ENCODE data around the gene SHANK2. TPM values are rescaled to one million over a fixed set of nuclear protein-coding genes. Genes with fewer than 3 reads are reported as not detected.

Gene SHANK2
- total RNA-seq, result 10 to 100 TPM; 43.5 to 46.4 TPM

- peak; percentile 22 for TF ChIP-seq POLR2A (IDR thresholded peaks at IDR 0.05)
- no peak for TF ChIP-seq POLR2AphosphoS5 (IDR thresholded peaks at IDR 0.05)
- peak within 1 kb of the TSS; percentile 79 to 87 for H3K27ac ChIP-seq
- peak; percentile 34 for DNase-seq (ENCODE audit: low spot score)
- H3K27me3 ChIP-seq (replicated peaks; ENCODE audit: insufficient read depth), result no peaks in the 10 kb centered on the region
- no peaks in the 10 kb centered on the region for H3K9me3 ChIP-seq
- no peaks in the 10 kb centered on the region for H3K36me3 ChIP-seq
- 0% methylated on average over 6 of the region's 70 CpGs for WGBS
- intact Hi-C loops (cut with DNase I), result no loop called here
- no peaks in the 10 kb centered on the region for H3K4me1 ChIP-seq (replicated peaks)
- peak within 1 kb of the TSS; percentile 61 to 71 for H3K4me3 ChIP-seq
Observed at GRCh38 chr11:71252269-71252769, at the start of gene SHANK2. Gene SHANK2, minus strand, starts transcription at chr11:71252577. Its CDS starts 105,251 bp downstream, at chr11:71147326.

GRCh38 chr11:71301858-71302533 is 49.6 kb upstream of the SHANK2 start:
- no peaks in the 10 kb centered on the region for H3K36me3 ChIP-seq
- intact Hi-C loops (cut with DNase I), result no loop called here
- no peak for DNase-seq (ENCODE audit: low spot score)
- no peaks in the 10 kb centered on the region for H3K27me3 ChIP-seq (replicated peaks; ENCODE audit: insufficient read depth)
- WGBS, result 38% methylated on average over 17 of the region's 17 CpGs
- no peak overlapping the region for H3K4me3 ChIP-seq
- no peaks in the 10 kb centered on the region for H3K4me1 ChIP-seq (replicated peaks)
- H3K27ac ChIP-seq, result no peak overlapping the region
- no peaks in the 10 kb centered on the region for H3K9me3 ChIP-seq
- TF ChIP-seq CTCF (IDR thresholded peaks at IDR 0.05) (no peak), POLR2AphosphoS5 (IDR thresholded peaks at IDR 0.05) (no peak)

- 83% methylated on average over 14 of the region's 19 CpGs for WGBS
- Histone ChIP-seq H3K27ac (no peak overlapping the region), H3K9me3 (no peaks in the 10 kb centered on the region), H3K4me3 (no peak overlapping the region), H3K27me3 (replicated peaks; ENCODE audit: insufficient read depth) (no peaks in the 10 kb centered on the region), H3K36me3 (no peaks in the 10 kb centered on the region), H3K4me1 (replicated peaks) (no peaks in the 10 kb centered on the region)
- intact Hi-C loops (cut with DNase I), result no loop called here
- TF ChIP-seq POLR2A (IDR thresholded peaks at IDR 0.05), result no peak
- TF ChIP-seq POLR2AphosphoS5 (IDR thresholded peaks at IDR 0.05), result no peak
- no peak for TF ChIP-seq CTCF (IDR thresholded peaks at IDR 0.05)
- DNase-seq (ENCODE audit: low spot score), result no peak
Observed at GRCh38 chr11:71301046-71301857, 48.9 kb upstream of the SHANK2 start.

- no peak overlapping the region for H3K4me3 ChIP-seq
- TF ChIP-seq POLR2A (IDR thresholded peaks at IDR 0.05), result no peak
- no peak for TF ChIP-seq CTCF (IDR thresholded peaks at IDR 0.05)
- no peak for TF ChIP-seq POLR2AphosphoS5 (IDR thresholded peaks at IDR 0.05)
- DNase-seq (ENCODE audit: low spot score), result no peak
- intact Hi-C loops (cut with DNase I), result no loop called here
- H3K27ac ChIP-seq, result no peak overlapping the region
- H3K9me3 ChIP-seq, result no peaks in the 10 kb centered on the region
- H3K36me3 ChIP-seq, result no peaks in the 10 kb centered on the region
- no peaks in the 10 kb centered on the region for H3K27me3 ChIP-seq (replicated peaks; ENCODE audit: insufficient read depth)
- H3K4me1 ChIP-seq (replicated peaks), result no peaks in the 10 kb centered on the region
- WGBS, result 88% methylated on average over 8 of the region's 8 CpGs
Observed at GRCh38 chr11:71300187-71300586, 47.8 kb upstream of the SHANK2 start.

GRCh38 chr11:71298761-71299181 is 46.4 kb upstream of the SHANK2 start:
- no peak for TF ChIP-seq CTCF (IDR thresholded peaks at IDR 0.05)
- no peak for TF ChIP-seq POLR2A (IDR thresholded peaks at IDR 0.05)
- no peak for TF ChIP-seq POLR2AphosphoS5 (IDR thresholded peaks at IDR 0.05)
- Histone ChIP-seq H3K27ac (no peak overlapping the region), H3K4me3 (no peak overlapping the region), H3K27me3 (replicated peaks; ENCODE audit: insufficient read depth) (no peaks in the 10 kb centered on the region), H3K4me1 (replicated peaks) (no peaks in the 10 kb centered on the region), H3K9me3 (no peaks in the 10 kb centered on the region), H3K36me3 (no peaks in the 10 kb centered on the region)
- peak; percentile 2 for DNase-seq (ENCODE audit: low spot score)
- intact Hi-C loops (cut with DNase I), result no loop called here
- WGBS, result 88% methylated on average over 14 of the region's 14 CpGs

Measured in prostate gland (tissue), 2 donors.